Choroid plexus epithelial cell (primary cell): ENCODE measurements around the gene GRM8.

Experiments used
- DNase-seq: peaks from one replicate; pipeline ENCODE4 v3.0.0-alpha.2; 2010; ENCODE audit warnings: low read depth
- H3K4me3 ChIP-seq: 2 replicates; pipeline ENCODE4 v1.5.1; 2011; ENCODE audit warnings: low read depth, mild to moderate bottlenecking, control low read depth, low read length, moderate library complexity
- CTCF ChIP-seq: conservative IDR thresholded peaks from 2 replicates; pipeline ENCODE4 v1.5.1; 2011; ENCODE audit warnings: low read depth, mild to moderate bottlenecking, control low read depth, inconsistent platforms, low read length, moderate library complexity

GRM8 gene

GRCh38 chr7:126472825-126473224, 779.9 kb downstream of the GRM8 start:
- H3K4me3 ChIP-seq, result no peak overlapping the region
- no peak for DNase-seq
- TF ChIP-seq CTCF, result no peak

DNA sequence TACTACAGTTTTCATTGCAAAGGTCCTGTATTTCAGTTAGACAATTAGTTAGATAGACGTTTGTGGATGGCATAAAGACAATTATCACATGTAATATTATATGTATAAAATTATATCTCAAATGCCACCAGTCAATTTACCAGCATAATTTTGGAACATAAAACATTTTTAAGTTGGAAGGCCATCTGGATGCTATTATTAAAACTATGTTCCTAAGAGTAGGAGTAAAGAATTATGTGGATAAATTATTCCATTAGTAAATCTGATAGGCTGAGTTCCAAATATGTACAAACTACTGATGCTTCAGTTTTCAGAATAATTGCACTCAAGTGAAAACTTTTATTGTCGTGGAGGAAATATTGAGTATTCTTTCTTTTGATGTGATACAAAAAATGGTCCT, 790.3 kb downstream of the GRM8 start:
- TF ChIP-seq CTCF, result no peak
- no peak overlapping the region for H3K4me3 ChIP-seq
- DNase-seq, result no peak

- DNase-seq, result no peak
- no peak for TF ChIP-seq CTCF
- no peak overlapping the region for H3K4me3 ChIP-seq
These were observed 792.1 kb downstream of the GRM8 start for GRCh38 chr7:126460664-126461063.

GRCh38 chr7:126453104-126453503, 799.6 kb downstream of the GRM8 start:
- no peak for DNase-seq
- no peak for TF ChIP-seq CTCF
- no peak overlapping the region for H3K4me3 ChIP-seq

GRCh38 chr7:126450269-126450671, 802.5 kb downstream of the GRM8 start:
- no peak for TF ChIP-seq CTCF
- no peak overlapping the region for H3K4me3 ChIP-seq
- peak; percentile 33 for DNase-seq

DNA sequence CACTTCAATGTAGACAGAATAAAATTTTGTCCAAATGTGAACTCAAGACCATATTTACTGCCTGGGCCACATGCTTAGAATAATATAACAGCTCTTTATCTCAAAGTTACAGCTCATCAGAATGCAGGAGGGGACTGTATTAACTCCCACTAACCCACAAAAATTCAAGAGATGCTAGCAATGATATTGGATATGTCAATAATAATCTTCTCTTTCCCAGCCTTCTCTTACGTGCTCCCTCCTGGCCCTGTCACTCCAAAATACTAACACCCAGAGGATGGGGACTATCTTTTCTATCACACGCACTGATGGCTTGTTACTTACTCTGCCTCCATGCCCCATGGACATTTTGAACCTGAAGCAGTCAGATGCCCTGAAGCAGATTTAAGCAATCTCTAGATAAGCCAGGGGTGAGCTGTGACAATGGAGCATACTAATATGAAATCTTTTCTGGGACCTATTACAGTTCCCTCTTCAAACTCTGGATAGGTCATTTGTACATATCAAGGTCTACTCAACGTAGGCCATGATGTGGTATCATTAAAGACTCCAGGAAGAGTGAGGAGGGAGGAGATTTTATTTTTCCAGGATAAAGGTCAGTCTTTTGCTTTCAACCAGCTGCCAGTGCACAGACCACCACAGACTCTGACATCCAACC, 803.0 kb downstream of the GRM8 start:
- no peak for TF ChIP-seq CTCF
- no peak overlapping the region for H3K4me3 ChIP-seq
- DNase-seq, result peak; percentile 52

GRCh38 chr7:126447984-126448383, 804.8 kb downstream of the GRM8 start:
- no peak for TF ChIP-seq CTCF
- no peak for DNase-seq
- no peak overlapping the region for H3K4me3 ChIP-seq
